Adipocyte (in vitro differentiated cells): Measurements from ENCODE around the gene RHOU.

Experiments
- DNase-seq: peaks from one replicate; pipeline ENCODE4 v3.0.0-alpha.2; 2015; ENCODE audit warnings: low read depth
- H3K27me3 ChIP-seq: replicated peaks from 2 replicates; pipeline ENCODE4 v1.7.0; 2013; ENCODE audit warnings: mild to moderate bottlenecking, low read length, moderate library complexity; ENCODE audit not compliant: control insufficient read depth, insufficient read depth
- H3K36me3 ChIP-seq: 2 replicates; pipeline ENCODE4 v1.7.0; 2013; ENCODE audit warnings: low read length, mild to moderate bottlenecking, moderate library complexity; ENCODE audit not compliant: control insufficient read depth, insufficient read depth, severe bottlenecking
- H3K4me1 ChIP-seq: 2 replicates; pipeline ENCODE4 v1.7.0; 2013; ENCODE audit warnings: mild to moderate bottlenecking, low read length, moderate library complexity; ENCODE audit not compliant: control insufficient read depth, insufficient read depth
- H3K4me3 ChIP-seq: 2 replicates; pipeline ENCODE4 v1.7.0; 2013; ENCODE audit warnings: mild to moderate bottlenecking, low read length, moderate library complexity
- H3K9ac ChIP-seq: 2 replicates; pipeline ENCODE4 v1.7.0; 2013; ENCODE audit warnings: mild to moderate bottlenecking, low read length, moderate library complexity
- H3K9me3 ChIP-seq: 2 replicates; pipeline ENCODE4 v1.7.0; 2013; ENCODE audit warnings: mild to moderate bottlenecking, low read length, moderate library complexity; ENCODE audit not compliant: control insufficient read depth

Gene RHOU

DNA sequence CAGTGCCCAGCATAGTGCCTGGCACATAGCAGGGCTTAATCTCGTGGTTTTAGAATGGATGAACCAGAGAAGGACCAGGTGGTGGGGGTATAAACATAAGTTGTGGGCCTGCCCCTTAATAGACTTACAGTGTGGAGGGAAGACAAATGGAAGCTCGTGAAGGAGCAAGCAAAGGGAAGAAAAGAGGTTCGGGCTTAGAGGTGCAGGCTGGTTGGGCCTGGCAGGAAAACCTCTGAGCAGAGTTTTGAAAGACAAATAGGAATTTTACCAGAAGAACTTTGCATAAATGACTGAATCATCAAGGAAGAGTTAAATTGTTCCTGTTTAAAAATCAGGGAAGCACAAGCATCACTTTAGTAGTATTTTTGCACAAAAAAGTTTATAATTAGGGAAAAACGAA lies 4.5 kb downstream of the RHOU start:
- H3K4me1 ChIP-seq, result peaks cover 34% of the 10 kb centered on the region
- H3K9ac ChIP-seq, result no peak overlapping the region
- H3K36me3 ChIP-seq, result peaks cover 26% of the 10 kb centered on the region
- no peak overlapping the region for H3K4me3 ChIP-seq
- no peak for DNase-seq
- no peaks in the 10 kb centered on the region for H3K9me3 ChIP-seq
- H3K27me3 ChIP-seq, result no peaks in the 10 kb centered on the region

- no peaks in the 10 kb centered on the region for H3K9me3 ChIP-seq
- H3K9ac ChIP-seq, result no peak overlapping the region
- DNase-seq, result no peak
- H3K36me3 ChIP-seq, result peaks cover 29% of the 10 kb centered on the region
- H3K4me1 ChIP-seq, result peaks cover 33% of the 10 kb centered on the region
- no peaks in the 10 kb centered on the region for H3K27me3 ChIP-seq
- no peak overlapping the region for H3K4me3 ChIP-seq
Observed at GRCh38 chr1:228740543-228741317, 5.5 kb downstream of the RHOU start.

DNA sequence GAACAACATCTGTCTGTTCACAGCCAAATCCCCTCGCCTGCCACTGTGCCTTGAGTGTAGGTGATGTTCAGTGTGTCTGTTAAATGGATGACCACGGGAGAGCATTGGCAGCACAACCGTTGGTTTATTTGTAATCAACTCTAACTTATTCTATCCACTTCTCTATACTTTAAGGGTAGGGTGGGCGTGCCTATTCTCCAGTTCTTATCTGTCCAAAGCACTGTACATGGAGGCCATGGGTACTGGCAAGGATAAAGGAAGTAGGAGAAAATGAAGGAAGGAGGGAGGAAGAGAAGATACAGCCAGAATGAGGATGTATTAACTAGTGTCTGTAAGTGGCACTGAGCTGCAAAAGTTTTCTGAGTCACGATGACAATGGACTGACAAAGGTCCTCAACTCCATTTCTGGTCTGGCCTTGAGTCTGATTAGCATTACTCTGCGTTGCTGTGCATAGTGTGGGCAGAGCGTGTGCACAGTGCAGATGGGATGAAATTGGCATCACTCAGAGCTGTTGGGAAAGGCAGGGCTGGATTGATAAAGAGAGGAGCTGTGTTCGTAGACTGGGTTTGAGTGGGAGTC lies 7.1 kb downstream of the RHOU start:
- Histone ChIP-seq H3K36me3 (peaks cover 29% of the 10 kb centered on the region), H3K9me3 (no peaks in the 10 kb centered on the region), H3K9ac (no peak overlapping the region), H3K27me3 (no peaks in the 10 kb centered on the region), H3K4me1 (peaks cover 23% of the 10 kb centered on the region), H3K4me3 (no peak overlapping the region)
- no peak for DNase-seq

DNA sequence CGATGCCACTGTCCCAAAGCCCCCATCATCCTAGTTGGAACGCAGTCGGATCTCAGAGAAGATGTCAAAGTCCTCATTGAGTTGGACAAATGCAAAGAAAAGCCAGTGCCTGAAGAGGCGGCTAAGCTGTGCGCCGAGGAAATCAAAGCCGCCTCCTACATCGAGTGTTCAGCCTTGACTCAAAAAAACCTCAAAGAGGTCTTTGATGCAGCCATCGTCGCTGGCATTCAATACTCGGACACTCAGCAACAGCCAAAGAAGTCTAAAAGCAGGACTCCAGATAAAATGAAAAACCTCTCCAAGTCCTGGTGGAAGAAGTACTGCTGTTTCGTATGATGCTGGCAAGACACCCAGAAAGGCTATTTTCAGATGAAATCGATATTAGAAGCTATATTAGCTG lies 8.1 kb downstream of the RHOU start:
- Histone ChIP-seq H3K9me3 (no peaks in the 10 kb centered on the region), H3K36me3 (peaks cover 29% of the 10 kb centered on the region), H3K9ac (no peak overlapping the region), H3K4me1 (peaks cover 16% of the 10 kb centered on the region), H3K4me3 (no peak overlapping the region), H3K27me3 (peaks cover 2% of the 10 kb centered on the region)
- DNase-seq, result no peak

DNA sequence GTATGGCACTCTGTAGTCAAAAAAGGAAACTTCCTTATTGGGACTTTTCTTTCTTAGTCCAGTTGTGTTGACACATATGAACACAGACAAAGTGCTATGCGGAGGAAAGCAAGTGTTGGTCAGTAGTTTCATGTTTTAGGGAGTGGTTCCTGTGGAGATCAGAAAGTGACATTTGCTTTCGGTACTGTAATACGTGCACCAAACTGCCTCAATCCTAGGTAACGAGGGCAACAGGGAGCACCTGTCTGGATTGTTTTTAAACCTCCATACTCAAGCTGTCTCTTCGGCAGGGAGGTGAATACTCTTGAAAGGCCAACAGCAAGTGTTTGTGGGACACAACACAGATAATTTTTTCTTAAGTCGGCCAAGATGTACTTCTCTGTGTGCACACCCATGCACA lies 9.1 kb downstream of the RHOU start:
- DNase-seq, result no peak
- Histone ChIP-seq H3K4me3 (no peak overlapping the region), H3K9me3 (no peaks in the 10 kb centered on the region), H3K27me3 (peaks cover 11% of the 10 kb centered on the region), H3K36me3 (peaks cover 29% of the 10 kb centered on the region), H3K9ac (no peak overlapping the region), H3K4me1 (peaks cover 16% of the 10 kb centered on the region)

DNA sequence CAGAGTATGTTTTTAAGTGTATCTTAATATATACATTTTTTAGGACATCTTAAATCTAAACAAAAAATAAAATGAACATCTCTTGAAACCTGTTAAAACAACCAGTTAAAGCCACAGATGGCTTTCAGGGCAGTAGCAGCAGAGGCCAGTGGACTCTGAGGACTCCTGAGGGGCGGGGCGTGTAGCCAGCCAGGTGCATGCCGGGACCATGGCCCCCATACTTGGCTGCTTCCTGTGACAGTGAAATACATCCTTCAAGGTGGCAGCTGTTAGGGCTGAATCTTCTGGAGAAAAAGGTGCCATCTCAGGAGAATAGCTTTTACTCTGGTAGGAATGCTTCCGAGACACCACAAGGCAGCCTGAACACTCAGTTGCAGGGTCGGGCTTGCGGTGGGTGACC lies 9.6 kb downstream of the RHOU start:
- Histone ChIP-seq H3K27me3 (peaks cover 15% of the 10 kb centered on the region), H3K9ac (no peak overlapping the region), H3K4me3 (no peak overlapping the region), H3K9me3 (no peaks in the 10 kb centered on the region), H3K36me3 (peaks cover 29% of the 10 kb centered on the region), H3K4me1 (peaks cover 12% of the 10 kb centered on the region)
- DNase-seq, result no peak

GRCh38 chr1:228745497-228745896 lies 10.2 kb downstream of the RHOU start:
- Histone ChIP-seq H3K36me3 (peaks cover 29% of the 10 kb centered on the region), H3K9me3 (no peaks in the 10 kb centered on the region), H3K9ac (no peak overlapping the region), H3K27me3 (peaks cover 20% of the 10 kb centered on the region), H3K4me3 (no peak overlapping the region), H3K4me1 (peaks cover 9% of the 10 kb centered on the region)
- DNase-seq, result no peak

DNA sequence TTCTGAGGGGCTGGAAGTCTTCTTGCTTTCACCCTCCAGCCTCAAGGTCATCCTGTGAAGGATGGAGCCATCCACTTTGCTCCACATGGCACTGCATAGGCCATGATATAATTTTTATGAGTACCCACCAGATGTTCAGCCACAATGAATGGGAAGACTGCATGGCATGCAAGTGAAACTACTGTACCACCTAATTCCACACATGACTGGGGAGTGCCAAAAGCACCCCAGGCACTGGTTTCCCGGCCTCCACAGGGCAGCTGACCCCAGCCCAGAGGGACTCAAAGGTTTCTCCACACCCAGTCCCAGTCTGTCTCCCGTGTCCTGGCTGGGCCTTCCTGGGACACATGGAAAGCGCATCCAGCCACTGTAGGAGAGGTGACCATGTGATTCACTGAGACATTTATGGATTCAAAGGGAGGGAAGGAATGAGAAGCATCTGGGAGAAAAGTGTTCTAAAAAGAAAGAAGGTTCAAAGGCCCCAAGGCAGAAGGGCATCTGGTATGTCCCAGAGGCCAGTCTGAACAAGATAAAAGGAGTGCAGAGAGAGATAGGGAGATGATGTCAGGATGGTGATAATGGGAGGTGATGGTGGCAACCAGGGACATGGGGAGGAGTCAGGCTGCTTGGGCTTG lies 12.1 kb downstream of the RHOU start:
- Histone ChIP-seq H3K9me3 (no peaks in the 10 kb centered on the region), H3K4me1 (no peaks in the 10 kb centered on the region), H3K36me3 (peaks cover 24% of the 10 kb centered on the region), H3K4me3 (no peak overlapping the region), H3K27me3 (peaks cover 33% of the 10 kb centered on the region), H3K9ac (no peak overlapping the region)
- no peak for DNase-seq

- DNase-seq, result no peak
Observed at GRCh38 chr1:228748029-228748428, 12.8 kb downstream of the RHOU start.

GRCh38 chr1:228748431-228748830 lies 13.2 kb downstream of the RHOU start:
- no peak for DNase-seq

More at GRCh38 chr1:228748029-228748428, 12.8 kb downstream of the RHOU start:
- peaks cover 21% of the 10 kb centered on the region for H3K36me3 ChIP-seq
- no peak overlapping the region for H3K9ac ChIP-seq
- H3K4me3 ChIP-seq, result no peak overlapping the region
- H3K27me3 ChIP-seq, result peaks cover 35% of the 10 kb centered on the region
- no peaks in the 10 kb centered on the region for H3K9me3 ChIP-seq
- no peaks in the 10 kb centered on the region for H3K4me1 ChIP-seq

DNA sequence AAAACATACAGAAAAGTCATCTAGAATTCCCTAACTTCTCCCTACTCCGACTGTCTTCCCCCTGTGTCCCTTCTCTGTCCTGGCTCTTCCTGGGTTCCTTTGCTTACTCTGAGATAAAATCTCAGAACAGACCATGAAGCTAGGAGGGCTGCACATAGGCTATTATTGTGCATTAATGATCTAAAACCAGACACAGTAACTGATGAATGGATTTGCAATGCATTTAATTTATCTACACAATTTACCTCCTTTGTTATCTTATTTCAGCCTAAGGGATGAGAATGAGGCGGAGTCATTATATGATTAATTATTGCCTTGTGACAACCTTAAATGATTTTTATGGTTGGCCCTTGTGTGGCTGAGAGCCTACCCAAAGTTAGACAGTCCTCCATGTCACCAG lies 14.5 kb downstream of the RHOU start:
- Histone ChIP-seq H3K4me3 (no peak overlapping the region), H3K36me3 (peaks cover 3% of the 10 kb centered on the region), H3K4me1 (peaks cover 12% of the 10 kb centered on the region), H3K27me3 (peaks cover 39% of the 10 kb centered on the region), H3K9ac (no peak overlapping the region), H3K9me3 (no peaks in the 10 kb centered on the region)
- DNase-seq, result no peak

More at GRCh38 chr1:228748431-228748830, 13.2 kb downstream of the RHOU start:
- Histone ChIP-seq H3K4me1 (peaks cover under 1% of the 10 kb centered on the region), H3K27me3 (peaks cover 35% of the 10 kb centered on the region), H3K9ac (no peak overlapping the region), H3K9me3 (no peaks in the 10 kb centered on the region), H3K36me3 (peaks cover 17% of the 10 kb centered on the region), H3K4me3 (no peak overlapping the region)
